K562 (cell line): ENCODE data around the gene GJA8.

Source experiments
- MYC ChIP-seq, 2 experiments: fragments of 250-450 bp in 1 of 2; sonication (Bioruptor Pico) in 1 of 2; IDR thresholded peaks; 2 replicates each; pipeline versions ENCODE4 v1.5.1 to v1.6.1; 2012 to 2021; ENCODE audit warnings: low read depth in 2 of 2, borderline replicate concordance in 1 of 2, improper control_type of control experiment in 1 of 2, low read length in 1 of 2, mild to moderate bottlenecking in 1 of 2, moderate library complexity in 1 of 2
- NCOR1 ChIP-seq: fragments of 450-650 bp; IDR thresholded peaks from 2 replicates; pipeline ENCODE4 v1.6.1; 2016; ENCODE audit warnings: mild to moderate bottlenecking, moderate library complexity
- TF ChIP-seq, protein P1 (sequence below): fragments of 450-650 bp; IDR thresholded peaks from 2 replicates; pipeline ENCODE4 v1.7.0; 2016; ENCODE audit warnings: borderline replicate concordance
- TF ChIP-seq, protein P2 (sequence below), 3 experiments: IDR thresholded peaks in 2 of 3; conservative IDR thresholded peaks in 1 of 3; 2 replicates each; pipeline ENCODE4 v1.5.1; 2011 to 2012; ENCODE audit warnings: low read length in 3 of 3, mild to moderate bottlenecking in 3 of 3, control low read depth in 2 of 3, improper control_type of control experiment in 1 of 3, inconsistent platforms in 1 of 3, low read depth in 1 of 3, mixed read lengths in 1 of 3, moderate library complexity in 1 of 3; ENCODE audit not compliant: insufficient read depth in 2 of 3

DNA sequence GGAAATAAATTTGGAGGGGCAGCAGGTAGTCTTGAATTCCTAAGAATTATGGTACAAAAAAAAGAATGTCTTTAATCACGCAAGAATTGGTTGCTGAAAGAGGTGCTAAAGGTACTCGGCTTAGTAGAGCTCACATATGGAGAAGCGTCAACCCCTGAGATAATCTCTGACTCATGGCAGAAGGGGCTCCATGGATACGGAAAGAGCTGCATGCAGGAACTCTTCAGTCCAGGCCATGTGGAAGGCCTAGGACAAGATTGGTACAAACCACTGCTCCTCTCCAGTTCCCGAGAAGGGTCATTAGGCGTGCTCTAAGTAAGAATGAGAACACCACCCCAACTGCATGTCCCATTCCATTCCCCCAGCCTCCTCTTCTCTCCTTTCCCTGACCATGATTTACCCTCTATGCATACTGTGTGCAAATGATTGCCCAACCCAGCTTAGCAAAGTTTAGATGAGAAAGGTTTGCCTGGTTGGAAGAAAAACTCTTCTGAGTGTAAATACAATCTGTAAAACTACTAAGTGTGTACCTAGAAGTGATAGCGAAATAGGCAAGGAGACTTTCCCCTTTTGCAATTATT is 10.9 kb downstream of the GJA8 start:
- TF ChIP-seq NCOR1 = no peak
- TF ChIP-seq, protein P1, sequence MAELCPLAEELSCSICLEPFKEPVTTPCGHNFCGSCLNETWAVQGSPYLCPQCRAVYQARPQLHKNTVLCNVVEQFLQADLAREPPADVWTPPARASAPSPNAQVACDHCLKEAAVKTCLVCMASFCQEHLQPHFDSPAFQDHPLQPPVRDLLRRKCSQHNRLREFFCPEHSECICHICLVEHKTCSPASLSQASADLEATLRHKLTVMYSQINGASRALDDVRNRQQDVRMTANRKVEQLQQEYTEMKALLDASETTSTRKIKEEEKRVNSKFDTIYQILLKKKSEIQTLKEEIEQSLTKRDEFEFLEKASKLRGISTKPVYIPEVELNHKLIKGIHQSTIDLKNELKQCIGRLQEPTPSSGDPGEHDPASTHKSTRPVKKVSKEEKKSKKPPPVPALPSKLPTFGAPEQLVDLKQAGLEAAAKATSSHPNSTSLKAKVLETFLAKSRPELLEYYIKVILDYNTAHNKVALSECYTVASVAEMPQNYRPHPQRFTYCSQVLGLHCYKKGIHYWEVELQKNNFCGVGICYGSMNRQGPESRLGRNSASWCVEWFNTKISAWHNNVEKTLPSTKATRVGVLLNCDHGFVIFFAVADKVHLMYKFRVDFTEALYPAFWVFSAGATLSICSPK = no peak
- no peak for TF ChIP-seq MYC (IDR thresholded peaks at IDR 0.05; ENCODE audit: low read depth, low read length)
- no peak for TF ChIP-seq MYC (CRISPR knock-in tag; IDR thresholded peaks at IDR 0.05; ENCODE audit: borderline replicate concordance, low read depth)
- TF ChIP-seq, protein P2, sequence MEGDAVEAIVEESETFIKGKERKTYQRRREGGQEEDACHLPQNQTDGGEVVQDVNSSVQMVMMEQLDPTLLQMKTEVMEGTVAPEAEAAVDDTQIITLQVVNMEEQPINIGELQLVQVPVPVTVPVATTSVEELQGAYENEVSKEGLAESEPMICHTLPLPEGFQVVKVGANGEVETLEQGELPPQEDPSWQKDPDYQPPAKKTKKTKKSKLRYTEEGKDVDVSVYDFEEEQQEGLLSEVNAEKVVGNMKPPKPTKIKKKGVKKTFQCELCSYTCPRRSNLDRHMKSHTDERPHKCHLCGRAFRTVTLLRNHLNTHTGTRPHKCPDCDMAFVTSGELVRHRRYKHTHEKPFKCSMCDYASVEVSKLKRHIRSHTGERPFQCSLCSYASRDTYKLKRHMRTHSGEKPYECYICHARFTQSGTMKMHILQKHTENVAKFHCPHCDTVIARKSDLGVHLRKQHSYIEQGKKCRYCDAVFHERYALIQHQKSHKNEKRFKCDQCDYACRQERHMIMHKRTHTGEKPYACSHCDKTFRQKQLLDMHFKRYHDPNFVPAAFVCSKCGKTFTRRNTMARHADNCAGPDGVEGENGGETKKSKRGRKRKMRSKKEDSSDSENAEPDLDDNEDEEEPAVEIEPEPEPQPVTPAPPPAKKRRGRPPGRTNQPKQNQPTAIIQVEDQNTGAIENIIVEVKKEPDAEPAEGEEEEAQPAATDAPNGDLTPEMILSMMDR (IDR thresholded peaks at IDR 0.05 in 2 of 3, conservative IDR thresholded peaks at IDR 0.05 in 1 of 3; ENCODE audit: insufficient read depth in 2 of 3, low read depth in 1 of 3, low read length in 3 of 3) = no peak
